ENCODE measurements around the gene RIN1. TPM values are rescaled to one million over a fixed set of nuclear protein-coding genes. Genes with fewer than 3 reads are reported as not detected.

Gene RIN1
- total and polyA plus RNA-seq, 9 of the 15 experiments (the other 6 are each of a cell fraction or from before 2014, with no cell fraction given): 0.01 to 1.2 (median 0.45) TPM; not detected in 1

GRCh38 chr11:66310324-66310723, 25.9 kb downstream of the RIN1 start (continued):
- no peak for TF ChIP-seq ZHX1 (conservative IDR thresholded peaks at IDR 0.05; ENCODE audit: low read length)
- no peak for TF ChIP-seq MAFK (IDR thresholded peaks at IDR 0.05; ENCODE audit: low read length)
- TF ChIP-seq PHTF2 (CRISPR knock-in tag; IDR thresholded peaks at IDR 0.05): no peak
- peak; percentile 69 for TF ChIP-seq CBFA2T3 (IDR thresholded peaks at IDR 0.05)
- TF ChIP-seq FOXP1 (CRISPR knock-in tag; IDR thresholded peaks at IDR 0.05): no peak
- TF ChIP-seq ZNF77 (CRISPR knock-in tag; IDR thresholded peaks at IDR 0.05): no peak

GRCh38 chr11:66309475-66309874, 26.8 kb downstream of the RIN1 start:
- peak overlapping the region; percentile 49 for H2AFZ ChIP-seq (ENCODE audit: low read depth, low read length)
- no peaks in the 10 kb centered on the region for H3K9me3 ChIP-seq (replicated peaks; ENCODE audit: control insufficient read depth, insufficient read depth, low read depth, low read length)
- ATAC-seq: no peak
- peak in 3 of 4 experiments; percentile 57 to 60 (median 60) for DNase-seq (ENCODE audit: extremely low read depth in 1 of 4, low spot score in 3 of 4)
- no peaks in the 10 kb centered on the region for H3K79me2 ChIP-seq (ENCODE audit: control insufficient read depth, insufficient read depth, low read length)
- no peak overlapping the region for H3K27ac ChIP-seq (ENCODE audit: extremely low read depth, low read depth, low read length)
- ChIA-PET CTCF (ENCODE audit: low intra/inter-chr PET ratio) (interaction anchor here (0.7 kb wide), 1 partner anchor 112 kb away, joined by 3 read pairs; no protein-coding TSS in a partner anchor), POLR2A (interaction anchor here (0.9 to 1.9 kb wide), 2 partner anchors 21 to 24 kb away, joined by 3 to 4 read pairs; partner anchors contain the start of gene YIF1A)
- FAIRE-seq: no peak
- H4K20me1 ChIP-seq (replicated peaks; ENCODE audit: control insufficient read depth, insufficient read depth, low read length): no peaks in the 10 kb centered on the region
- peaks cover 23 to 33% of the 10 kb centered on the region in 2 experiments for H3K4me1 ChIP-seq (replicated peaks in 1 of 2; ENCODE audit: control insufficient read depth in 2 of 2, insufficient read depth in 2 of 2, low read length in 2 of 2)
- no peaks in the 10 kb centered on the region for H3K36me3 ChIP-seq (ENCODE audit: control insufficient read depth, insufficient read depth, low read length)
- no peak overlapping the region for H3K4me3 ChIP-seq
- BruUV-seq (replicated peaks): no TSS peak
- WGBS (ENCODE audit: insufficient coverage, low coverage, missing lambda C conversion rate): 9% methylated on average over 3 of the region's 3 CpGs
- in situ Hi-C loops (cut with MboI): no loop called here
- no peaks in the 10 kb centered on the region for H3K27me3 ChIP-seq (ENCODE audit: control insufficient read depth in 2 of 2, insufficient read depth in 2 of 2, low read length in 2 of 2)
- intact Hi-C loops (cut with micrococcal nuclease): no loop called here
- peak overlapping the region; percentile 9; the same call in 1 of the 2 replicates for H3K4me2 ChIP-seq (ENCODE audit: insufficient read depth, low read length)
- H3K9me1 ChIP-seq (ENCODE audit: control insufficient read depth, insufficient read depth, low read length): no peaks in the 10 kb centered on the region
- peak overlapping the region in 1 of 2 experiments; percentile 62; a peak in 1 of 4 replicates for H3K9ac ChIP-seq (ENCODE audit: insufficient read depth in 1 of 2, low read depth in 2 of 2, low read length in 2 of 2)
- TF ChIP-seq ZNF318 (IDR thresholded peaks at IDR 0.05; ENCODE audit: borderline replicate concordance in 1 of 2, low read depth in 1 of 2): no peak
- peak; percentile 92 for TF ChIP-seq MAFG (tag; conservative IDR thresholded peaks at IDR 0.05)
- TF ChIP-seq TAL1 (IDR thresholded peaks at IDR 0.05): peak; percentile 40; the same call in 1 of the 2 replicates
- TF ChIP-seq ZNF316 (IDR thresholded peaks at IDR 0.05): peak; percentile 97

Data from K562 (cell line).